Measurements from ENCODE around the gene EMC9.
"Not testable (repeated sequence)": the region's sequence is repeated elsewhere in the genome, so short reads cannot be mapped to it uniquely, and the experiment has no call there.

The EMC9 gene

GRCh38 chr14:24108336-24108874 lies 33.0 kb downstream of the EMC9 start:
- DNase-seq (ENCODE audit: low spot score), result no peak

GRCh38 chr14:24106672-24107271 lies 34.6 kb downstream of the EMC9 start:
- DNase-seq (ENCODE audit: low spot score), result no peak

- DNase-seq (ENCODE audit: low spot score), result not testable (repeated sequence)
These were observed 35.7 kb downstream of the EMC9 start for GRCh38 chr14:24105609-24106239.

GRCh38 chr14:24103451-24103850 lies 37.9 kb downstream of the EMC9 start:
- no peak for DNase-seq (ENCODE audit: low spot score)

- no peak for DNase-seq (ENCODE audit: low spot score)
These were observed 38.9 kb downstream of the EMC9 start for GRCh38 chr14:24102357-24103048.

GRCh38 chr14:24100982-24101494 lies 40.4 kb downstream of the EMC9 start:
- DNase-seq (ENCODE audit: low spot score), result no peak

- no peak for DNase-seq (ENCODE audit: low spot score)
These were observed 41.0 kb downstream of the EMC9 start for GRCh38 chr14:24100197-24100981.

- no peak for DNase-seq (ENCODE audit: low spot score)
These were observed 42.2 kb downstream of the EMC9 start for GRCh38 chr14:24098927-24099813.

GRCh38 chr14:24098229-24098926 lies 43.0 kb downstream of the EMC9 start:
- DNase-seq (ENCODE audit: low spot score), result no peak

GRCh38 chr14:24096545-24097181 lies 44.7 kb downstream of the EMC9 start:
- DNase-seq (ENCODE audit: low spot score), result no peak

- peak; percentile 94 for DNase-seq (ENCODE audit: low spot score)
These were observed 45.9 kb downstream of the EMC9 start for GRCh38 chr14:24095271-24096068.

GRCh38 chr14:24094841-24095270 lies 46.5 kb downstream of the EMC9 start:
- peak; percentile 40 for DNase-seq (ENCODE audit: low spot score)

GRCh38 chr14:24093901-24094840 lies 47.2 kb downstream of the EMC9 start, which contains the start of gene PCK2:
Gene PCK2 (plus strand): TSS chr14:24094311. CDS start chr14:24094406, 95 bp downstream.
- DNase-seq (ENCODE audit: low spot score), result peak; percentile 92

GRCh38 chr14:24093207-24093900 lies 48.0 kb downstream of the EMC9 start:
- DNase-seq (ENCODE audit: low spot score), result no peak

GRCh38 chr14:24092505-24093206 lies 48.7 kb downstream of the EMC9 start:
- no peak for DNase-seq (ENCODE audit: low spot score)

- no peak for DNase-seq (ENCODE audit: low spot score)
These were observed 49.3 kb downstream of the EMC9 start for GRCh38 chr14:24092110-24092504.

Measured in SK-N-DZ (cell line).